Astrocyte (in vitro differentiated cells and primary cell): Measurements from ENCODE around the gene TBX2. TPM values are rescaled to one million over a fixed set of nuclear protein-coding genes. Genes with fewer than 3 reads are reported as not detected.

ENCODE experiments used
- DNase-seq: peaks from one replicate; pipeline ENCODE4 v3.0.0-alpha.2; 2010; ENCODE audit warnings: low read depth
- FAIRE-seq: peaks from 2 replicates; lab custom pipeline; 2011; peaks lifted over from hg19 to GRCh38; lab: Jason Lieb, UNC
- H2AFZ ChIP-seq: 2 replicates; pipeline ENCODE4 v1.6.0; 2012; ENCODE audit warnings: low read depth, low read length, inconsistent platforms
- H3K27ac ChIP-seq: 2 replicates; pipeline ENCODE4 v1.5.1; 2011; ENCODE audit warnings: low read depth, low read length, inconsistent platforms
- H3K27me3 ChIP-seq: 2 replicates; pipeline ENCODE4 v1.6.0; 2011; ENCODE audit warnings: low read length, inconsistent platforms; ENCODE audit not compliant: insufficient read depth
- H3K36me3 ChIP-seq: 2 replicates; pipeline ENCODE4 v1.5.1; 2011; ENCODE audit warnings: low read length, inconsistent platforms; ENCODE audit not compliant: insufficient read depth
- H3K4me1 ChIP-seq: 2 replicates; pipeline ENCODE4 v1.5.1; 2011; ENCODE audit warnings: low read length, inconsistent platforms; ENCODE audit not compliant: insufficient read depth
- H3K4me2 ChIP-seq: 2 replicates; pipeline ENCODE4 v1.6.0; 2012; ENCODE audit warnings: low read length, inconsistent platforms
- H3K4me3 ChIP-seq: 2 replicates; pipeline ENCODE4 v1.5.1; 2011; ENCODE audit warnings: low read depth, mild to moderate bottlenecking, low read length, inconsistent platforms; ENCODE audit not compliant: insufficient read depth
- H3K79me2 ChIP-seq: 2 replicates; pipeline ENCODE4 v1.6.0; 2012; ENCODE audit warnings: mild to moderate bottlenecking, low read length, inconsistent platforms; ENCODE audit not compliant: insufficient read depth
- H3K9ac ChIP-seq: 2 replicates; pipeline ENCODE4 v1.6.0; 2012; ENCODE audit warnings: mild to moderate bottlenecking, low read length, inconsistent platforms
- H3K9me3 ChIP-seq: 2 replicates; pipeline ENCODE4 v1.5.1; 2012; ENCODE audit warnings: low read depth, mild to moderate bottlenecking, low read length, inconsistent platforms; ENCODE audit not compliant: insufficient read depth
- H4K20me1 ChIP-seq: 2 replicates; pipeline ENCODE4 v1.6.0; 2012; ENCODE audit warnings: low read length, inconsistent platforms; ENCODE audit not compliant: insufficient read depth
- H3K27ac Mint-ChIP-seq: one replicate; pipeline ENCODE4 v1.8.0; 2021; ENCODE audit warnings: mild to moderate bottlenecking, mixed read lengths; ENCODE audit not compliant: unreplicated experiment
- H3K27me3 Mint-ChIP-seq: one replicate; pipeline ENCODE4 v1.8.0; 2021; ENCODE audit warnings: low read depth, mixed read lengths; ENCODE audit not compliant: unreplicated experiment
- H3K36me3 Mint-ChIP-seq: one replicate; pipeline ENCODE4 v1.8.0; 2021; ENCODE audit warnings: low read depth, mixed read lengths; ENCODE audit not compliant: unreplicated experiment
- H3K4me1 Mint-ChIP-seq: one replicate; pipeline ENCODE4 v1.8.0; 2021; ENCODE audit warnings: low read depth, mixed read lengths; ENCODE audit not compliant: unreplicated experiment
- H3K4me3 Mint-ChIP-seq: one replicate; pipeline ENCODE4 v1.8.0; 2021; ENCODE audit warnings: mild to moderate bottlenecking, moderate library complexity, mixed read lengths; ENCODE audit not compliant: unreplicated experiment
- H3K9me3 Mint-ChIP-seq: one replicate; pipeline ENCODE4 v1.8.0; 2021; ENCODE audit warnings: mild to moderate bottlenecking, mixed read lengths; ENCODE audit not compliant: unreplicated experiment
- EZH2 ChIP-seq: IDR thresholded peaks from 2 replicates; pipeline ENCODE4 v1.6.1; 2012; ENCODE audit warnings: mild to moderate bottlenecking, low read length, inconsistent platforms; ENCODE audit not compliant: insufficient read depth
- total RNA-seq: library from RNA; stranded (reverse); gene quantifications from 2 replicates; pipeline ENCODE4 v1.2.1, GENCODE V29; 2021
- TF ChIP-seq, protein P1 (sequence below): IDR thresholded peaks from 2 replicates; pipeline ENCODE4 v1.5.1; 2011; ENCODE audit warnings: low read depth, mild to moderate bottlenecking, inconsistent platforms, low read length, moderate library complexity; ENCODE audit not compliant: insufficient read depth

Gene TBX2
- total RNA-seq, 1 donor from 2014 or later = 0.50 TPM

DNA sequence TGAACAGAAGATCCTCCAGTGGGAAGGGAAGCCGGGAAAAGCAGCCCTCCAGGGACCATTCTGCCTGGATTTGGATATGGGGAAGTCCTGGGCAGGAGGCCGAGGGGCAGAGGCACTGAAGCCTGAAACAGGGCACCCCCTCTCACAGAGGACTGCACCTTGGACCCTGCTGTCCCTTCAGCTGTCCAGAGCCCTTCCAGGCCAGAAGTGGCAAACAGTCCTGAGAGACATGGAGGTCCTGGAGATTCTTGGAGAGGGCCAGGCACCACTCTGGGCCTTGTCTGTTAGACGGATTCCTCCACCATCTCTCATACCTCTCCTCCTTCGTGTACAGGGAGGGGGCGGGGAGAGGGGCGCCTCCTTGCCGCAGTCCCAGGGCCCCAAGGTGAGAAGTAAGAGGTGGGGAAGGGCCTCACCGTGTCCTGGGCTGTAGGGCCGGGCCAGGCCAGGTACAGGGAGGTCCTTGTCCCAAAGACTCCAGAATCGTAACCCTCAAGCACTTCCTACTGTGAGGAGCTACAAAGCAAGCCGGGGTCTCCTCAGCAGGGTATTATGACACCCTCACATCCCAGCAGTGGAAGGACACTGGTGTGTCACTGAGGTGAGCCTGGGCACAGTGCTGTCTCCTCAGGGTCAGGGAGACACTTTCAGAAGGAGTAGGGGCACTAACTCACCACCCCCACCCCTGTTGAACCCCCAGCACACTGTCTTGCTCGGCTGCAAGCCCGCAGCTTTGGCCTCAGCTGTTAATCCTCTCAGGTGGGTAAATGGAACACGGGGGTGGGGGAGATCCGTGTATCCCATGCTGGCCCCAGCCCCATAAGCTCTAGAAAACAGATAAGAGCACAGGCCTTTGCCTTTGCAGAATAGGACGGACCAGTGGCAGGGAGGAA, 16.6 kb upstream of the TBX2 start:
- no peak for FAIRE-seq
- no peak overlapping the region for H3K27ac ChIP-seq

DNA sequence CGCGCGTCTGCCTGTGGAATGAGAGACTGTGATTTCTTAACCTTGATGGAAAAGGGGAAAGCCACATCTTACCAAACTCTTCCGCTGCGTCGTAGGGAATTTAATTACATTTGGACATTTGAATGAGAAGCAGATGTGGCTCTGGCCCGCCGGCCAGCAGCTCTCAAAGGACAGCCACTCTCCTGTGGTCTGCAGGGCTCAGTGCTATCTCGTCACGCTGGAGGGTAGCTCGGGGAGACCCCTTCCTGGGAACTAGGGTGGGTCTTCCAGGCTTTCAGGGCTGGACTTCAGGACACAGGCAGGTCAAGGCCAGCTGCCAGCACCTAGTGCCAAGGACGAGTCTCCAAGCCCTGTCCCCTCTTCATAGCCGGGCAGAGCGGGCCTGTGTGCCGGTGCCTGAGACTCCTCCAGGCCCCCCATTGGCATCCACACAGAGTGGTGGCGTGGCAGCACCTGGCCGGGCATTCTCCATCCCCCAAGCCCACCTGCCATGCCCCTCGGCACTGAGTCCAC, 15.9 kb upstream of the TBX2 start:
- no peaks in the 10 kb centered on the region for H3K27me3 ChIP-seq
- Mint-ChIP-seq H3K27ac (no peak overlapping the region), H3K4me1 (peaks cover 1% of the 10 kb centered on the region)

More for the DNA sequence above, 16.6 kb upstream of the TBX2 start:
- Histone ChIP-seq H3K9ac (no peak overlapping the region), H3K4me2 (no peak overlapping the region), H4K20me1 (no peaks in the 10 kb centered on the region), H3K27me3 (no peaks in the 10 kb centered on the region), H3K4me3 (no peak overlapping the region), H2AFZ (no peak overlapping the region), H3K36me3 (no peaks in the 10 kb centered on the region), H3K9me3 (no peaks in the 10 kb centered on the region), H3K4me1 (no peaks in the 10 kb centered on the region), H3K79me2 (no peaks in the 10 kb centered on the region)
- H3K4me3 Mint-ChIP-seq = no peak overlapping the region
- no peak for DNase-seq
- no peak for TF ChIP-seq EZH2
- TF ChIP-seq, protein P1, sequence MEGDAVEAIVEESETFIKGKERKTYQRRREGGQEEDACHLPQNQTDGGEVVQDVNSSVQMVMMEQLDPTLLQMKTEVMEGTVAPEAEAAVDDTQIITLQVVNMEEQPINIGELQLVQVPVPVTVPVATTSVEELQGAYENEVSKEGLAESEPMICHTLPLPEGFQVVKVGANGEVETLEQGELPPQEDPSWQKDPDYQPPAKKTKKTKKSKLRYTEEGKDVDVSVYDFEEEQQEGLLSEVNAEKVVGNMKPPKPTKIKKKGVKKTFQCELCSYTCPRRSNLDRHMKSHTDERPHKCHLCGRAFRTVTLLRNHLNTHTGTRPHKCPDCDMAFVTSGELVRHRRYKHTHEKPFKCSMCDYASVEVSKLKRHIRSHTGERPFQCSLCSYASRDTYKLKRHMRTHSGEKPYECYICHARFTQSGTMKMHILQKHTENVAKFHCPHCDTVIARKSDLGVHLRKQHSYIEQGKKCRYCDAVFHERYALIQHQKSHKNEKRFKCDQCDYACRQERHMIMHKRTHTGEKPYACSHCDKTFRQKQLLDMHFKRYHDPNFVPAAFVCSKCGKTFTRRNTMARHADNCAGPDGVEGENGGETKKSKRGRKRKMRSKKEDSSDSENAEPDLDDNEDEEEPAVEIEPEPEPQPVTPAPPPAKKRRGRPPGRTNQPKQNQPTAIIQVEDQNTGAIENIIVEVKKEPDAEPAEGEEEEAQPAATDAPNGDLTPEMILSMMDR = no peak
- H3K36me3 Mint-ChIP-seq = peaks cover 5% of the 10 kb centered on the region
- H3K27me3 Mint-ChIP-seq = peaks cover 36% of the 10 kb centered on the region
- H3K27ac Mint-ChIP-seq = no peak overlapping the region
- H3K9me3 Mint-ChIP-seq = peaks cover 4% of the 10 kb centered on the region
- H3K4me1 Mint-ChIP-seq = peaks cover 1% of the 10 kb centered on the region

More for the DNA sequence above, 15.9 kb upstream of the TBX2 start:
- H3K9ac ChIP-seq = no peak overlapping the region
- no peaks in the 10 kb centered on the region for H4K20me1 ChIP-seq
- no peak for DNase-seq
- no peaks in the 10 kb centered on the region for H3K9me3 ChIP-seq
- Mint-ChIP-seq H3K9me3 (peaks cover 6% of the 10 kb centered on the region), H3K4me3 (peak overlapping the region; percentile 28), H3K27me3 (peaks cover 35% of the 10 kb centered on the region), H3K36me3 (peaks cover 5% of the 10 kb centered on the region)
- FAIRE-seq = no peak
- no peak overlapping the region for H3K27ac ChIP-seq
- H3K79me2 ChIP-seq = no peaks in the 10 kb centered on the region
- no peak overlapping the region for H2AFZ ChIP-seq
- no peaks in the 10 kb centered on the region for H3K36me3 ChIP-seq
- no peak overlapping the region for H3K4me2 ChIP-seq
- TF ChIP-seq, protein P1 = no peak
- no peak for TF ChIP-seq EZH2
- H3K4me1 ChIP-seq = no peaks in the 10 kb centered on the region
- no peak overlapping the region for H3K4me3 ChIP-seq
